HG02623 (cell line): ENCODE data around the gene CTNNA3.

Experiments used
- ATAC-seq: cut with Tn5 transposase; IDR thresholded peaks from one replicate; pipeline ENCODE4 v1.9.1; 2021; ENCODE audit warnings: moderate library complexity; ENCODE audit not compliant: unreplicated experiment

The CTNNA3 gene

DNA sequence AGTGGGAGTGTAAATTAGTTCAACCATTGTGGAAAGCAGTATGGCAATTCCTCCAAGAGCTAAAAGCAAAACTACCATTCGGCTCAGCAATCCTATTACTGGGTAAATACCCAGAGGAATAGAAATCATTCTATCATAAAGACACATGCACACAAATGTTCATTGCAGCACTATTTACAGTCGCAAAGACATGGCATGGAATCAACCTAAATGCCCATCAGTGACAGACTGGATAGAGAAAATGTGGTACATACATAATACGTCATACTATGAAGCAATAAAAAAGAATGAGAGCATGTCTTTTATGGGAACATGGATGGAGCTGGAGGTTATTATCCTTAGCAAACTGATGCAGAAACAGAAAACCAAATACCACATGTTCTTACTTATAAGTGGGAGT, 1646.7 kb downstream of the CTNNA3 start:
- no peak for ATAC-seq

DNA sequence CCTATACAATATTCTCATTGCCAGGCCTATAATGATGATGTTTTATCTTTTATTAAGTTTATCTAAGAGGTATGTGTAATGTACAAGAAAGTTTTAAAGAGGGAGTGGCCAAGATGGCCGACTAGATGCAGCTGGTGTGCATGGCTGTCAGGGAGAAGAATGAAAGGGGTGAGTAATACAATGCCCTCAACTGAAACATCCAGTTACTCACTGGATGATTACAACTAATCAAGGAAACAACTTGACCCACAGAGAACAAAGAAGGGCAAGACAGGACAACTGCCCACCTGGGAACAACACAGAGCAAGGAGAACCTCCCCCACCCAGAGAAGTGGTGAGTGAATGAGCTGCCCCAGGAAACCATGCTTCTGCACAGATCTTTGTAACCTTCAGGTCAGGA, 1650.1 kb downstream of the CTNNA3 start:
- ATAC-seq, result no peak

DNA sequence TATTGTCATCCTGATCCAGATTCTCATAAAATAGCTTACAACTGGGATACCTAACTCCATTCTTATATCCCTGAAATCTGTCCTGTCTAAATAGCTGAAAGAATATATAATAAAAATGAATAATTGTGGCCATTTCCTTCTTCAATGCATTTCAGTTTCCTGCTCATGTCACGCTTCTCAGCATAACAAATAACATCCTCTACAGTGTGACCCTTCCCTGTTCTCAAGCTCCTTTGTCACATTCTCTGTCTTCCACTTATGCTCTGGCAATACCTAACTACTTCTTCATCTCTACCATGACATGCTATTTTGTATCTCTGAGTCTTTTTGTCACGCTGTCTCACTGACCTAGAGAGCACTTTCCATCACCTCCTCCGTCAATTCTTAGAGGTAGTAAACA, 1654.2 kb downstream of the CTNNA3 start:
- ATAC-seq, result no peak

DNA sequence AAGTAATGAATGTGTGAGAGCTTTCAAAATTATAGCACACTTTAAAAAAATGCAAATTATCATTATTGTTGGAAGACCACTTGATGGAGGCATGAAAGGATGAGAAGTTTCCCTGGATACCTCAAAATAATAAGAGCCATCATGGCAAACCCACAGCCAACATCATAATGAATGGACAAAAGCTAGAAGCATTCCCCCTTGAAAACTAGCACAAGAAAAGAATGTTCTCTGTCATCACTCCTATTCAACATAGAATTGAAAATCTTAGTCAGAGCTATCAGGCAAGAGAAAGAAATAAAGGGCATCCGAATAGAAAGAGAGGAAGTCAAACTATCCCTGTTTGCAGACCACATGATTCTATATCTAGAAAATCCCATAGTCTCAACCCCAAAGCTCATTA, 1657.4 kb downstream of the CTNNA3 start:
- ATAC-seq, result no peak

DNA sequence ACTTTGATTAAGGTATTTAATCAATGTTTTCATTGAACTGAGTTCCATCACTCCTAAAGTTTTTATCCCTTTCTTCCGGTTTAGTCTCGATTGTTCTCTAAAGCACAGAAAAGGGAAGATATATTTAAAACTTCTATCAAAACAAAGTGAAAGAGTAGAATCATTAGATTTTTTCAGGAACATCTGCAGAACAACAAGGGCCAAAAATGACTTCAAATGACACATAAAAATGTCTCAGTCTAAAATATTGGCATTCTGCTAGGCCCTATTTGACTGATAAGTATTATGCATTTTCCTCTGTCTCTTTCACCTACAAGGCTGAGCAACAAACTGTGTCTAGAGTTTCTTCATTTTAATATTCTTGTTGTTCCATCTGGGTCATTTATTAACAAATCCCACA, 1669.7 kb downstream of the CTNNA3 start:
- ATAC-seq, result no peak

DNA sequence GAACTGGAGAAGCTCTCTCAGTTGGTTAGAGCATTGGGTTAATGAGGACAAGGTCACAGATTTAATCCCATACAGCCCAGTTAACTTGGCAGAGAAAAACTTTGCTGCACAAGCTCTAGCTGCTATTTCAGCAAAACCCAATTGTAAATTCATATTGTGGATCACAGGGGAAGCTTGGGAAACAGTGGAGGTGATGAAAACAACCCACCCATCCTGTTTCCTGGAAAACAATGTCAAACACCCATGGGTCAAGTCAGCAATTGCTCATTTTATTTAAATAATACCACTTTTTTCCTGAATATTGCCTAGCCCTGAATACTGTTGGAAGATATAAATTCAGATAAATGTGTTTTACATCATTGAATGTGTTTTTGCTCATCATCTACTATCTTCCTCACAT, 1670.8 kb downstream of the CTNNA3 start:
- ATAC-seq, result no peak

DNA sequence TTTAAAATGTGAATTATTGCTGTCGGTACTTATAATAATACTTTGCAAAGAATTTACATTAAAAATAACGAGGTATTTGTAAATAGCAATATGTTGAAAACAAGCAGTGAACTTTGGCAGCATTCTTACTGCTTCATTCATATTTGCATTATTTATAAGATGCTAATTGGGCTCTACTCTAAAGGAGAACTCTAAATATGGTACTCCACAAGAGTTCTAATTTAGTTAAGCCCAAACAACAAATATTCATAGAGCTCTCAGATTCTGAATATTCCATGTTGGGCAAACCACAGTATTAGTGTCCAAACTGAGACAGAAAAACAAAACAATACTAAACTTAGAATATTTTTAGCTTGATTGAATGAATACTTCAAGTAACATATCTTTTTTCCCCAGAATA, 1674.6 kb downstream of the CTNNA3 start:
- ATAC-seq, result no peak

DNA sequence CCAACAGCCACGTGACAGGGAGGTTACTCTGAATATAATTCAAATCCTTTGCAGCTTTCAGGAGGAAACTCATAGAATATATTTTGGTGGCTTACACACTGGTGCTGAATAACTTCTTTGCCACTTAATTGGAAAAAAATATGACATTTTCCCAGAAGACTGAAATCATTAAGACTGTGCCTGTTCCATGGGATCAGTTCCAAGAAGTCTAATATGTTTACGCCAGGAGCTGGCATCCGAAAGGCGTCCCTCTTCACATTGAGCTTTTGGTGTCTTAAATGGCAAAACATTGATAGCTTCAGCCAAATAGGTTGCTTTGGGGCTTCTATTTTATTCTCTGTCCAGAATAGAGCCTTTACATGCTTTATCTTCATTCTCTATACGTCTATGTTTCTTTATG, 1687.8 kb downstream of the CTNNA3 start:
- no peak for ATAC-seq

DNA sequence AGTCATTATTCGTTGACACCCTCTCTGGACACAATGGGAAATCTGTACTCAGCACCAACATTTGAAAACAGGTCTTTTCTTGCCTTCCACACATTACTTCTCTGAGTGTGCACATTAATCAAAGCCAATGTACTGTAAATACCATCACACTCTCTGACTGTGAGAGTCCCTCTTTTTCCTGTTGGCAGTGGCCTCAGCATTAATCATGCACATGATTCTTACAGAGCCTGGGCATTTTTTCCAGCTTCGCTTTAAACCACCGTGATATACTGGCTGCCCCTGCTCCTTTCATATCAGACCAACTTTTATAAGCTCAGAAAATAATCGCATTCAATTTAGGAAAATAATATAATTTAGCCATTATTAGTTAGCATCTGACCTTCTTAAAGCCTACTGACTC, 1689.6 kb downstream of the CTNNA3 start:
- ATAC-seq, result no peak

DNA sequence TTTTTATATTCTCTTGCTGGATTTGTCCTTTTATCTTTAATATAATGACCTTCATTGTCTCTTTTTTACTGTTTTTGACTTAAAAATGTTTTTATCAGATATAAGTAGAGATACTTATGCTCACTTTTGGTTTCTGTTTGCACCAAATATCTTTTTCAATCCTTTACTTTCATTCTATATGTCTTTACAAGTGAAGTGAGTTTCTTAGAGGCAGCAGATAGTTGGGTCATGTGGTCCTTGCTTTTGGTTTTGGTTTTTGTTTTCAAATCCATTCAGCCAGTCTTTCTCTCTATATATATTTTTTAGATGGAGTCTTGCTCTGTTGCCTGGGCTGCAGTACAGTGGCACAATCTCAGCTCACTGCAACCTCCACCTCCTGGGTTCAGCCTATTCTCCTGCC, 1702.5 kb downstream of the CTNNA3 start:
- ATAC-seq, result no peak

DNA sequence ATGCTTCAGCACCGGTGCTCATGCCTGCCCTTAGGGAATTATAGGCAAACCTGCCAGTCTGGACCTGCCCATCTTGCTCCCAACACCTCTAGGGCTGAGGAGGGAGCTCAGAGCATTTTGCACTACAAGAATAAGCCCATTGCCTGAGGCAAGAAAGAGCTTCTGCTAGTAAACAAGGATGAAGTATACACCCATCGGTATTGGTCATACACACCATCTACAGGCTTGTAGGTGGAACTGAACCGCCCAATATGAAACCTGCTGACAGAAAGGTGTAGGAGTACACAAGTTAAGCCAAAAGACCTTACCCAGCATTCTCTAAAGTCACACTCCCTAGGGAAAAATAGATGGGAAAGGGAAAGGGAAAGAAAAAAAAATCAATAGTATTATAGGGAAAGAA, 1727.1 kb downstream of the CTNNA3 start:
- ATAC-seq, result no peak

DNA sequence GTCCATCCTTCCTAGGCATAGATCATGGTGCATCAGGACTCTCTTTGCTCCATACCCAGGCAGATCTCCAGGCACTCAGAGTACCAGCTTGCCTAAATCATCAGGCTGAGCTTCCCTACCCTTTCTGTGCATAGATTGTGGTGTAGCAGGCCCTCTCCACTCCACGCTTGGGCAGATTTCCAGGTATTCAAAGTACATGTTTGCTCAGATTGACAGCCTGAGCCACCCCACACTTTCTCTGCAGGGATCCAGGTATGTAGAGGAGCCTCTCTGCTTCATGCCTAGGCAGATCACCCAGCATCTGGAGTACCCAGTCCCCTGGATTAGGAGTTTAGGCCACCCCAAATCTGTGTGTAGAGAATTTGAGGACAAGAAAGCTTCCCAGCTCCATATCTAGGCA, 1727.6 kb downstream of the CTNNA3 start:
- no peak for ATAC-seq

DNA sequence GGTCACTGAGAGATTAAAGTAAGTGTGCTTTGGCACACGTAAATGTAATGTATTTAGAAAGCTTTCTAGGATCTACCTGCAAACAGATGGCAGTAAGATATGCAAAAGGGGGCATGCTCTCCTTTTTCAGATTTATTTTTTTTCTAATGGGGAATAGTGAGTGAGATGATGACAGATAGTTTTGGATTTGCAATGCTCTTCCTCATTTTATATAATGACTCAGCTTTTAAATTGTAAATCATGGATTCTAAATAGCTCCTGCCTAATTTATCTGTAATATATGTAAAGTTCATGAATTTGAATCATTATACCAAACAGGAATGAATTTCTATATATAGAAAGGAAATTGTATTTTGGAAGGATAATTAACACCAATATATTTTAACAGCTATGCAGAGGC, 1731.8 kb downstream of the CTNNA3 start:
- ATAC-seq, result no peak

DNA sequence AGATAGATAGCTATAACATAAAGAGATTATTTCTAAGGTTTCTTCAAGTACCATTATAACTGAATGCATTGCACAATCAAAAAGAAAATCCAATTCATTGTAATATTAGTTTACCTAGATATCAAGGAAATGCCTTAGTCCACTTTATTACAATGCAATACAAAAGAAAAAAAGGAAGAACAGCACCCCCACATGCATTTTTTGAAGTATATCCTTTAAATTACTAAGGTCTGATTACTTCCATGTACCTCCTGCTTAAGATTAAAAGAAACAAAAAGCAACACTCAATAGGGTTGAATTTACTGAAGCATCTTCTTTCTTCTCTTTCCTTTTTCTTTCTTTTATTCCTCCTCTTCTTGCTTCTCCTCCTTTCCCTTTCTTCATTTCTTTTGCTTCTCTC, 1743.9 kb downstream of the CTNNA3 start:
- no peak for ATAC-seq

DNA sequence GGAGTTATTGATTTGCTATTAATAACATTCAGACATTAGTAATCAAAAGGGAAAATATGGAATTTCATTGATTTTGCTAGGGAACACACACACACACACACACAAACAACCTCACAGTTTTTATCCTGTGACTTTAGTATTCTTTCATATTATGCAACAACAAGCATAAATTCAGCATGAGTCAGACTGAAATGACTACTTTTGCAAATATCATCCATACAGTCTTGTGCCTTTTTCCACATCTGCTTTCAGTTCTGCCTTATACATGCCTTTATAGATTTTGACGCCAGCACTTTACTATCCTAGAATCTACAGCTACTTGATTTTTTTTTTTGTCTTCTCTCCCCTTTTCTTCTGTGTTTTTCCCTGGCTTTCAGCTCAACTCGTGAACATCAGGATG, 1745.9 kb downstream of the CTNNA3 start:
- no peak for ATAC-seq

DNA sequence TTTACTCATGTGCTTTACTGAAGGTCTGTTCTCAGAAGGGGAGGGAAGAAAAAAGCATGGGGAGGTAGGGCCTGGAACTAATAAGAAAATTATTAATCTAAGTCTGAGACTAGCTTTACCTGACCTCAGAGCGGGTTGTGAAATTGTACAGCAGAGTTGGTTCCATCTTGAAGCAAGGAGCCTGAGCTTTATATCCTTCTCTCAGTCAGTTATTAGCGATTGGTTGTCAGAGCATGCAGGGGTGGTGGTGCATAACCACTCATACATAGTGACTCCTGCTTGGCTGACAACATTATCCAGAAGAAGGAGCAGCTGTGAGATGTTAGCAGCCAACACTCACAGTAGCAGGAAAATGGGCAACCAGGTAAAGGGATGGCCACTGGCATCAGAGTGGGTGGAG, 1746.5 kb downstream of the CTNNA3 start:
- no peak for ATAC-seq

DNA sequence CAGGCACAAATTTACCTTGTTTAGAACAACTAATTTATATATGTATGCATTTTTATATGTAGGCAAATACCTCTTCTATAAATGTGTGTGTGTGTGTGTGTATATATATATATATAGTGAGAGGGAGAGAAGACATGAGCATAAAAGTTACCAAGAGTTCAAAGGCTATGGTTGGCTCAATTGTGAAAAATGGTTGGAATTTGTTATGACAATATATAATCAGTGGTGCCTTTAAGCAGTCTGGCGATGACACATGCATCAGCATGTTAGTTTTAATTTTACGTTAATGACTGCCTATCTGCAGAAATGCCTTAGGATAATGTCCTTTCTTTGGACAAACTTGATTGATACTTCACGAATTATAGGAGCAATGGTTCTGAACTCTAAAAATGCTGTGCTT, 1750.9 kb downstream of the CTNNA3 start:
- ATAC-seq, result no peak

DNA sequence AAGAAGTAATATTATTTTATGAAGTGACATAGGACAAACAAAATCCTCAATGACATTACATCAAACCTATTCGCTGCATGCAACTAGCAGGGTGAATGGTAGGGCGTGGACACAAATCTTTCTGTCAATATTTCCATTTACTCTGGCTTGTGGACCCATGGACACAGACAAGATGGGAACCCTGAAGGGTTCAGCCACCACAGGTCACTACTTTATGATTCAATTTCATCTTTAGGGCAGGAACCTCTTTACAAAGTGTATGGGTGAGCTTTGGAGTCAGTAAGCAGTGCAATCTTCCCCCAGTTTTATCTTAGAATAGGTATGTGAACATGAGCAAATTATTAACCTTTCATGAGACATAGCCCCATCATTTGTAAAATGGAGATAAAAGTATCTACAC, 1752.5 kb downstream of the CTNNA3 start:
- no peak for ATAC-seq

DNA sequence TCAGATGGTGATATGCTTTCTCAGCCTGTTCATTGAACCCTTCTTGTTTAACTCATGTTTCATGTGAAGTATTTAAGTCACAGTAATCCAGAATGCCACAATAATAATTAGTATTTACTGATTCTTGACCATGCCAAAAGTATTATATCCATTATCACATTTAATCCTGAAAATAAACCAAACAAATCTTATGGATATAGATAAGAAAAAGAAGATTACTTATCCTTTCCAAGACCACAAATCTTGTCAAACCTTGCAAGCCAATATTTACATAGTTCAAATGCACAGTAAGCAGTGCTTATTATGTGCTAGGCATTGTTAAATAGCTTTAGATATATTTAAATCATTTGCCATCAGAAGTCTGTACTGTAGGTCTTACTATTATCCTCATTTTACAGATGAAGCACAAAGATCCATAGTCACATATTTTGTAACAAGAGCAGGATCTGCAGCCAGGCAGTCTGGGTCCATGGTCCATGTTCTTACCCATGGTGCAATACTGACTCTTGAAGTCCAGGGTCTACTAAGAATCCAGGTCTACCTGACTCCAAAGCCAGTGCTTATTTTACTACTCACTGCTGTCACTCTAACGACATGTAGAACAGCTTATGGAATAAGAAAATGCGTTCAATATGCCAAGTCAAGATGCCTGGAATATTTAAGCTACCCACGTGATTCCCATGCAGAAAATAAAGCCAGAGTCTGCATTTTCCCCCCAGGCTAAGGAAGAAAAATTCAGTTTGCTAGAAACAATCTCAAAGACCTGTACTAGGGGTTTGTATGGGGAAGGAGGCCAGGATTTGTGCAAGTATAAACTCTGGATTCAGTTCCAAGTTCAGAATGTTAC, 1755.0 kb downstream of the CTNNA3 start:
- ATAC-seq, result no peak

DNA sequence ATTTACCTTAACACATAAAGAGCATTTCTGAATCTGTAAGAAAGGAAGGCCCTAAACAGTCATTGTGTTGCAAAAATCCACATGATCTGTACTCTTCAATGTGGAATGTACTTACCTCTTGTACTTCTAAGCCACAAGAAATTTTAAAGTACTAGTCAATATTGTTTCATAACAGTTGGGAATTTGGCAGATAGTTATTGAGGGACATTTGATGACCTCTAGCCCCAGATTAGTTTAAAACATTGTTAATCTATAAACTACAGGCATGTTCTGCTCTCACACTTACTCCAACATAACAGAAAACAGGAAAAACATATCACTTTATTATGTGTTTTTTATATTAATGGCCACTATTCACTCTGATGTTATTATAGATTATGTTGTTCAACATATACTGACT, 1755.9 kb downstream of the CTNNA3 start:
- no peak for ATAC-seq

DNA sequence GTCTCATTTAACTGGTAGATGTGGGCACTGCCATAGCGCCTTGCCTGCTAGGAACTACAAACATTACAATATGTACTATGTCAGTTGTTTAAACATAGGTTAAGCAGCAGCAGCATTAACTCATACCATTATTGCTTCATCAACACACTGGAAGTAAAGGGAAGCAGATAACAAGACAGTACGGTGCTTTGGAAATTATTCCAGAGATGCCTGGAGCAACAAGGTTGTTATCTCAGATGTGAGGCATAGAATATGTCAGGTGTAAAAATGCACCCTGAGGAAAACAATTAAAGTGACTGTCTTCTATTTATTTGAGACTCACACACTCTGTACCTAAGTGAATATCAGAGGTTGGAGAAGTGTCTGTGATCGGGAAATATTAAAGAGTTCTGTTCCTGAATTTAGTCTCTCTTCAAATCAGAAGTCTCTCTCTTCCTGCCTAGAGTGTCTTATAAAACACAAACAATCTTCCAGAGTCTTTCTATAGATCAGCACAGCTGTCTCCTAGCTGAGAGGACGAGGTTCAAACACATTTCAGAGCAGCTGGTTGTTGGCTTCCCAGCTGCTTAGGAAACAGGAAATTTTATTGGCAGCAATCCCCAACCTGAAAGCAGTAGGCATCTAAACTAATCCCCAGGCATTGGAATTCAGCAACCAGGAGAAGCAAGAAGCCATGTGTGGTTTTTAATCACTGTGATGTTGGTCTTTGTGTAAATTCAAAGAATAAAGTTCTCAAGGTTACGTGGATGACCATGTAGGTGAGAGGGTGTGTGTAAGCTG, 1764.5 kb downstream of the CTNNA3 start:
- no peak for ATAC-seq

DNA sequence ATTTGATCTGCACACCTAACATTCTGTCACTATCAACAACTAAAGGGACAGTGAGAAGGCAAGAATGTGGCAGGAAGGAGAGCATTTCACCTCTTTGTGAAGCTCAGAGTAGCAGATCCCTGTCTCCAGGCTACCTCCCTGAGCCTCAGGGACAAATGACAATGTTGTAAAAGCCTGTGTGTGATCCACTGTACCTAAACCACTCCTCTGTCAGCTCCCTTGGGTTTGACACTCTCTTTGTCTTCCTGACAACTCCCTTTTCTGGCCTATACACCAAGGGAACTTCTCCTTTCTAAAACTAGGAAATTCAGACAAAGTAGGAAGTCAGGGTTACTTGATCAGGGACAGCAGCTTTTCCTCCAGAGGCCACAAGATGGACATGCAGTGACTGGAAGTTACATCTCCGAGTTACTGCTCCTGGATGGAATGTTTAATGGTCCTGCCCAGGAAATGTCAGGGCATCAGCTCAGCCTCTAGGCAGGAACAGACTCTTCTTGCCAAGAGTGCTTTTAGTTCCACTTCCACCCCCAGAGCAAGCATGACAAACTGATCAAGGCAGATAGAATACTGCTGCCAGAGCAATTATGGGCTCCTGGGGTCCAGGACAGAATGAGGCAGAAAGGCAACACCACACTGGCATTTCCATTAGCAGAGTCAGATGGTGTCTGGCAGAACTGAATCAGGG, 1784.7 kb downstream of the CTNNA3 start:
- no peak for ATAC-seq
